ENCODE data around the gene ALG9. TPM values are rescaled to one million over a fixed set of nuclear protein-coding genes. Genes with fewer than 3 reads are reported as not detected.
A peak's percentile ranks its signal among the peaks of the same experiment; 100 is the strongest.

Gene ALG9
- total RNA-seq, 1 donor from 2014 or later = 26.6 TPM

DNA sequence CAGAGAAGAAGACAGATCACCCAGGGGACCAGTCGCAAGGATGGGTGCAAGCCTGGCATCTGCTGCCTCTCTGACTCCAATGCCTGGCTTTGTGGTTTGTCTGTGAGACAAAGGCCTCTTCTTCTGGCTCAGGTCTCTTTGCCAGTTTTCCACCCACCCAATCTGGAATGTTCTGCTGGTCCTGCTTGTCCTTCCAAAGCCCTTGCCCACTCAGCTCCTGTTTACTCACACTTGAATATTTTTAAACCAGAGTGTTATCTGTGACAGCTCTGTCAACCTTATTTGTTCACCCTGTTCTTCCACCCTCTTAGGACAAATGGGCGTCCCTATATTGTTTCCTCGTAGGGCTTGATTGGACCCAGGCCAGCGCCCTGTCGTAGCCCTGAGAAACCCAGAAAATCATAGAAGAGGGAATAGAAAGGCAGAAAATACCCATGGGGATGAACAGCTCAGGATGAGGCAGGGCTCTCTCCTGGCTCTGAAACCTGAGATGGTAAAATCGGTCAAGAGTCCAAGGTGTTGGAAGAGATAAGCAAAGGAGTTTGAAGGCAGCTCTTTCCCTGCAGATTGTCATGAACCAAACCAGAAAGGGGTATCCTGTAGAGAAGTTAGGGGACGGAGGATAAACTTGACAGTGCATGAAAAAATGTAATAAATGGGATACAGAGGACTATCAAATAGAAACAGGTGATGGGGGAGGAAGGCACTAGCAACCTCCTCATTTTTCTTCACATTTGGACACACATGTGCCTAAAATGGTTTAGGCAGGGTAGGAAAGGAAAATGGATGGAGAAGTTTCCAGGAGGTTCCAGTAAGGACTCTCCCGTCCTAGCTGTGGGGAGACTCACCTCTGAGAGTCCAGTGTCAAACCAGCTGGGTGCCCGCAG, 39.5 kb upstream of the ALG9 start:
- peak overlapping the region; percentile 51 for H3K4me3 ChIP-seq

DNA sequence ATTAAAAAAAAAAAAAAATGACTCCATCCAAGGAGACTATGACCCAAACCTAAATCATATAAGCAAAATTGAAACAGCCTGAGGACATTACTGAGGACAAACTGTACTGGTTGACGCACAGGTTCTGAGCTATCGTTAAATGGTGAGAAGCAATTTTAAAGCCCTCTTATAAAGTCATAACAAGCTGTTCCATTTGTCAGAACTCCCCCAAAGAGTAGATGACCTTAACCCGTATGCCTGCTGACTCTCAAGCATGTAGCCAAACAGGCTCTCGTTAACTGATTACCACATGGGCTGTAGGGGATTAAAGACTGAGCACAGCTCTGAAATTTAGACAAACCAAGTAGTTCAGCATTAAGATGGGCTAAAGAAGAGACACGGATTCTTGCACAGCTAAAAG, 38.0 kb upstream of the ALG9 start:
- TF ChIP-seq, protein P1, sequence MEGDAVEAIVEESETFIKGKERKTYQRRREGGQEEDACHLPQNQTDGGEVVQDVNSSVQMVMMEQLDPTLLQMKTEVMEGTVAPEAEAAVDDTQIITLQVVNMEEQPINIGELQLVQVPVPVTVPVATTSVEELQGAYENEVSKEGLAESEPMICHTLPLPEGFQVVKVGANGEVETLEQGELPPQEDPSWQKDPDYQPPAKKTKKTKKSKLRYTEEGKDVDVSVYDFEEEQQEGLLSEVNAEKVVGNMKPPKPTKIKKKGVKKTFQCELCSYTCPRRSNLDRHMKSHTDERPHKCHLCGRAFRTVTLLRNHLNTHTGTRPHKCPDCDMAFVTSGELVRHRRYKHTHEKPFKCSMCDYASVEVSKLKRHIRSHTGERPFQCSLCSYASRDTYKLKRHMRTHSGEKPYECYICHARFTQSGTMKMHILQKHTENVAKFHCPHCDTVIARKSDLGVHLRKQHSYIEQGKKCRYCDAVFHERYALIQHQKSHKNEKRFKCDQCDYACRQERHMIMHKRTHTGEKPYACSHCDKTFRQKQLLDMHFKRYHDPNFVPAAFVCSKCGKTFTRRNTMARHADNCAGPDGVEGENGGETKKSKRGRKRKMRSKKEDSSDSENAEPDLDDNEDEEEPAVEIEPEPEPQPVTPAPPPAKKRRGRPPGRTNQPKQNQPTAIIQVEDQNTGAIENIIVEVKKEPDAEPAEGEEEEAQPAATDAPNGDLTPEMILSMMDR (IDR thresholded peaks at IDR 0.05) = no peak
- no peaks in the 10 kb centered on the region for H3K9me3 ChIP-seq
- no peaks in the 10 kb centered on the region for H3K4me1 ChIP-seq
- no peak overlapping the region for H3K27ac ChIP-seq
- H3K36me3 ChIP-seq = no peaks in the 10 kb centered on the region
- H3K4me3 ChIP-seq = peak overlapping the region; percentile 51
- no peak for ATAC-seq
- no peak for DNase-seq
- H3K27me3 ChIP-seq = peaks cover 6% of the 10 kb centered on the region
- intact Hi-C loops (cut with DNase I) = no loop called here

More for the DNA sequence above, 39.5 kb upstream of the ALG9 start:
- ATAC-seq = peak; percentile 2
- intact Hi-C loops (cut with DNase I) = no loop called here
- no peaks in the 10 kb centered on the region for H3K4me1 ChIP-seq
- no peak for DNase-seq
- TF ChIP-seq, protein P1 (IDR thresholded peaks at IDR 0.05) = no peak
- H3K27ac ChIP-seq = peak overlapping the region; percentile 73
- no peaks in the 10 kb centered on the region for H3K9me3 ChIP-seq
- H3K27me3 ChIP-seq = peaks cover 6% of the 10 kb centered on the region
- H3K36me3 ChIP-seq = no peaks in the 10 kb centered on the region

DNA sequence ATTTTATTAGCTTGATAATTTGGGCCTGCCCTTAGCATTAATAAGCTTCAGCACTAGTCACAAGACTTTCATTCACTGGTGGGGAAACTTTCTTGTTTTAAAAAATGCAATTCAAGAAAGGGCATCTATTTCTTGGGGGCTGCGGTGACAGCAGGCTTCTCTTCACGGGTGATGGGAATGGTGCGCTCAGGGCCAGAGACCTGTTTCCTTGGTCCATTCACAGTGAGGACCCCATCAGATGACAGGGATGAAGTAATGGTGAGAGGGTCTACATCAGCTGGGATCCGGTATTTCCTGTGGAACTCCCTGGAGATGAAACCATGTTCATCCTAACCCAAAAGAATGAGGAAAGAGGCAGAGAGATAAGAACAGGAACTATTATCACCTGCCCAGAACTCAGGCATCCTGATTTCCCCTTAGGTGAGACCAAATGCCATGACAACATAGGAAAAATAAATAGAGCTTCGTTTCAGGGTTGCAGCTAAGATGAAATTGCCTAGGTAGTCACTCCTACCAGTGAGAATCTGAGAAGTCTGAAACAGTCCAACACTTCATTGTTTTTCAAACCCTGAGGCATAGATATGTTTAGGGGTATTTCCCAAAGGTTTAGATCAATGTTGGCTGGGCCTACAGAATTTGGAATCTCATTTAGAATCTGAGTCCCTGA, 37.4 kb upstream of the ALG9 start:
- DNase-seq = no peak
- intact Hi-C loops (cut with DNase I) = no loop called here

DNA sequence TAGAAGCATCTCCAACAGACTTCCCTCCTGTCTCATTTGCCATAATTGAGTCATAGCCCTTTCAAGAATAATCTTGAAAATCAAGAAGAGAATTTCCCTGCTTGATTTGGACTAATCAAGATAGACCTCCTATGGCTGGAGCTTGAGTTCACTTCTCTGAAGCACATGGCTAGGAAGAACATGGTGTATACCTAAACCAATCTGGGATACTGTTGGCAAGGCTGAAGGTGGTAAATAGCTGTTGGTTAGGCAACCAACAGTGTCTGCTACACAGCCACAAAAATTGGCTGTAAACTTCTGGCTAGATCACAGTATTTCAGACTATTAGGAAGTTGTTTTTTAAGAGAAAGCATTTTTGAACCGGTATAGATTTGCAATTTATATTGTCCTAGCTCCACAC, 35.3 kb upstream of the ALG9 start:
- H3K27ac ChIP-seq = no peak overlapping the region

More for the DNA sequence above, 37.4 kb upstream of the ALG9 start:
- no peaks in the 10 kb centered on the region for H3K36me3 ChIP-seq
- H3K4me1 ChIP-seq = no peaks in the 10 kb centered on the region
- no peak overlapping the region for H3K27ac ChIP-seq
- no peak for ATAC-seq
- H3K27me3 ChIP-seq = peaks cover 6% of the 10 kb centered on the region
- no peak overlapping the region for H3K4me3 ChIP-seq
- TF ChIP-seq, protein P1 (IDR thresholded peaks at IDR 0.05) = no peak
- no peaks in the 10 kb centered on the region for H3K9me3 ChIP-seq

DNA sequence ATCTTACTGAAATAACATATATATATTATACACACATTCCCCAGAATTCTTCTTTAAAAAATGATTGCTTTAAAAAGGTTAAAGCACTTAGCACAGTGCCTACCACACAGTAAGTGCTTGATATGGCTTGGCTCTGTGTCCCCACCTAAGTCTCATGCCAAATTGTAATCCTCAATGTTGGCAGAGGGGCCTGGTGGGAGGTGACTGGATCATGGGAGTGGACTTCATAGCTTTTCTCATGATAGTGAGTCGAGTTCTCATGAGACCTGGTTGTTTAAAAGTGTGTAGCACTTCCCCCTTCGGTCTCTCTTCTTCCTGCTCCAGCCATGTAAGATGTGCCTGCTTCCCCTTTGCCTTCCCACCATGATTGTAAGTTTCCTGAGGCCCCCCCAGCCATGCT, 34.0 kb upstream of the ALG9 start:
- DNase-seq (no peak), ATAC-seq (no peak)
- Histone ChIP-seq H3K9me3 (no peaks in the 10 kb centered on the region), H3K27ac (no peak overlapping the region), H3K27me3 (no peaks in the 10 kb centered on the region), H3K4me1 (no peaks in the 10 kb centered on the region), H3K4me3 (no peak overlapping the region), H3K36me3 (no peaks in the 10 kb centered on the region)
- intact Hi-C loops (cut with DNase I) = no loop called here
- TF ChIP-seq, protein P1 (IDR thresholded peaks at IDR 0.05) = no peak

More for the DNA sequence above, 35.3 kb upstream of the ALG9 start:
- no peak for ATAC-seq
- Histone ChIP-seq H3K4me1 (no peaks in the 10 kb centered on the region), H3K36me3 (no peaks in the 10 kb centered on the region), H3K27me3 (no peaks in the 10 kb centered on the region), H3K4me3 (no peak overlapping the region), H3K9me3 (no peaks in the 10 kb centered on the region)
- TF ChIP-seq, protein P1 (IDR thresholded peaks at IDR 0.05) = no peak
- no peak for DNase-seq
- intact Hi-C loops (cut with DNase I) = no loop called here
